HL-60 (cell line): Measurements from ENCODE around the gene THBS4.

ENCODE experiments used
- DNase-seq, 2 experiments: peaks; one replicate each; pipeline ENCODE4 v3.0.0-alpha.2; 2010 to 2020; ENCODE audit warnings: low read depth in 1 of 2, low spot score in 1 of 2
- H3K27ac ChIP-seq: fragments of 250-450 bp; sonication (Bioruptor Pico); replicated peaks from 2 replicates; pipeline ENCODE4 v1.5.1; 2020; ENCODE audit warnings: mild to moderate bottlenecking, moderate library complexity
- H3K27me3 ChIP-seq: fragments of 250-450 bp; sonication (Bioruptor Pico); 2 replicates; pipeline ENCODE4 v1.5.1; 2021; ENCODE audit warnings: mild to moderate bottlenecking, moderate library complexity; ENCODE audit not compliant: insufficient read depth, poor library complexity, severe bottlenecking
- H3K4me3 ChIP-seq: replicated peaks from 2 replicates; pipeline ENCODE4 v1.5.1; 2011; ENCODE audit warnings: mild to moderate bottlenecking, control low read depth, low read length; ENCODE audit not compliant: insufficient read depth
- GABPA ChIP-seq: IDR thresholded peaks from 2 replicates; pipeline ENCODE4 v1.6.1; 2012; ENCODE audit warnings: low read depth
- POLR2AphosphoS5 ChIP-seq: IDR thresholded peaks from 2 replicates; pipeline ENCODE4 v1.6.1; 2012; ENCODE audit warnings: low read depth
- SPI1 ChIP-seq: IDR thresholded peaks from 2 replicates; pipeline ENCODE4 v1.6.1; 2012; ENCODE audit warnings: low read depth, mild to moderate bottlenecking, borderline replicate concordance
- TF ChIP-seq, protein P1 (sequence below): IDR thresholded peaks from 2 replicates; pipeline ENCODE4 v1.6.1; 2012; ENCODE audit warnings: low read depth; ENCODE audit not compliant: insufficient replicate concordance
- TF ChIP-seq, protein P2 (sequence below): IDR thresholded peaks from one replicate; pipeline ENCODE4 v1.5.1; 2011; ENCODE audit warnings: low read length, control low read depth, inconsistent platforms; ENCODE audit not compliant: insufficient read depth

THBS4 gene

GRCh38 chr5:80041527-80041926 is 6.4 kb downstream of the THBS4 start:
- no peaks in the 10 kb centered on the region for H3K27me3 ChIP-seq
- H3K27ac ChIP-seq, result no peak overlapping the region
- no peak for DNase-seq
- H3K4me3 ChIP-seq, result no peak overlapping the region
- no peak for TF ChIP-seq POLR2AphosphoS5
- TF ChIP-seq SPI1, result no peak
- TF ChIP-seq, protein P1, sequence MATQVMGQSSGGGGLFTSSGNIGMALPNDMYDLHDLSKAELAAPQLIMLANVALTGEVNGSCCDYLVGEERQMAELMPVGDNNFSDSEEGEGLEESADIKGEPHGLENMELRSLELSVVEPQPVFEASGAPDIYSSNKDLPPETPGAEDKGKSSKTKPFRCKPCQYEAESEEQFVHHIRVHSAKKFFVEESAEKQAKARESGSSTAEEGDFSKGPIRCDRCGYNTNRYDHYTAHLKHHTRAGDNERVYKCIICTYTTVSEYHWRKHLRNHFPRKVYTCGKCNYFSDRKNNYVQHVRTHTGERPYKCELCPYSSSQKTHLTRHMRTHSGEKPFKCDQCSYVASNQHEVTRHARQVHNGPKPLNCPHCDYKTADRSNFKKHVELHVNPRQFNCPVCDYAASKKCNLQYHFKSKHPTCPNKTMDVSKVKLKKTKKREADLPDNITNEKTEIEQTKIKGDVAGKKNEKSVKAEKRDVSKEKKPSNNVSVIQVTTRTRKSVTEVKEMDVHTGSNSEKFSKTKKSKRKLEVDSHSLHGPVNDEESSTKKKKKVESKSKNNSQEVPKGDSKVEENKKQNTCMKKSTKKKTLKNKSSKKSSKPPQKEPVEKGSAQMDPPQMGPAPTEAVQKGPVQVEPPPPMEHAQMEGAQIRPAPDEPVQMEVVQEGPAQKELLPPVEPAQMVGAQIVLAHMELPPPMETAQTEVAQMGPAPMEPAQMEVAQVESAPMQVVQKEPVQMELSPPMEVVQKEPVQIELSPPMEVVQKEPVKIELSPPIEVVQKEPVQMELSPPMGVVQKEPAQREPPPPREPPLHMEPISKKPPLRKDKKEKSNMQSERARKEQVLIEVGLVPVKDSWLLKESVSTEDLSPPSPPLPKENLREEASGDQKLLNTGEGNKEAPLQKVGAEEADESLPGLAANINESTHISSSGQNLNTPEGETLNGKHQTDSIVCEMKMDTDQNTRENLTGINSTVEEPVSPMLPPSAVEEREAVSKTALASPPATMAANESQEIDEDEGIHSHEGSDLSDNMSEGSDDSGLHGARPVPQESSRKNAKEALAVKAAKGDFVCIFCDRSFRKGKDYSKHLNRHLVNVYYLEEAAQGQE, result no peak
- no peak for TF ChIP-seq GABPA
- TF ChIP-seq, protein P2, sequence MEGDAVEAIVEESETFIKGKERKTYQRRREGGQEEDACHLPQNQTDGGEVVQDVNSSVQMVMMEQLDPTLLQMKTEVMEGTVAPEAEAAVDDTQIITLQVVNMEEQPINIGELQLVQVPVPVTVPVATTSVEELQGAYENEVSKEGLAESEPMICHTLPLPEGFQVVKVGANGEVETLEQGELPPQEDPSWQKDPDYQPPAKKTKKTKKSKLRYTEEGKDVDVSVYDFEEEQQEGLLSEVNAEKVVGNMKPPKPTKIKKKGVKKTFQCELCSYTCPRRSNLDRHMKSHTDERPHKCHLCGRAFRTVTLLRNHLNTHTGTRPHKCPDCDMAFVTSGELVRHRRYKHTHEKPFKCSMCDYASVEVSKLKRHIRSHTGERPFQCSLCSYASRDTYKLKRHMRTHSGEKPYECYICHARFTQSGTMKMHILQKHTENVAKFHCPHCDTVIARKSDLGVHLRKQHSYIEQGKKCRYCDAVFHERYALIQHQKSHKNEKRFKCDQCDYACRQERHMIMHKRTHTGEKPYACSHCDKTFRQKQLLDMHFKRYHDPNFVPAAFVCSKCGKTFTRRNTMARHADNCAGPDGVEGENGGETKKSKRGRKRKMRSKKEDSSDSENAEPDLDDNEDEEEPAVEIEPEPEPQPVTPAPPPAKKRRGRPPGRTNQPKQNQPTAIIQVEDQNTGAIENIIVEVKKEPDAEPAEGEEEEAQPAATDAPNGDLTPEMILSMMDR, result no peak

GRCh38 chr5:80042330-80042729 is 7.2 kb downstream of the THBS4 start:
- TF ChIP-seq SPI1 (no peak), POLR2AphosphoS5 (no peak), GABPA (no peak)
- Histone ChIP-seq H3K27me3 (no peaks in the 10 kb centered on the region), H3K27ac (no peak overlapping the region), H3K4me3 (no peak overlapping the region)
- no peak for DNase-seq

GRCh38 chr5:80043187-80043586 is 8.0 kb downstream of the THBS4 start:
- H3K27me3 ChIP-seq, result no peaks in the 10 kb centered on the region
- no peak overlapping the region for H3K4me3 ChIP-seq
- TF ChIP-seq, protein P2, result no peak
- TF ChIP-seq, protein P1, result no peak
- no peak for TF ChIP-seq SPI1
- TF ChIP-seq POLR2AphosphoS5, result no peak
- TF ChIP-seq GABPA, result no peak
- no peak for DNase-seq
- no peak overlapping the region for H3K27ac ChIP-seq

DNA sequence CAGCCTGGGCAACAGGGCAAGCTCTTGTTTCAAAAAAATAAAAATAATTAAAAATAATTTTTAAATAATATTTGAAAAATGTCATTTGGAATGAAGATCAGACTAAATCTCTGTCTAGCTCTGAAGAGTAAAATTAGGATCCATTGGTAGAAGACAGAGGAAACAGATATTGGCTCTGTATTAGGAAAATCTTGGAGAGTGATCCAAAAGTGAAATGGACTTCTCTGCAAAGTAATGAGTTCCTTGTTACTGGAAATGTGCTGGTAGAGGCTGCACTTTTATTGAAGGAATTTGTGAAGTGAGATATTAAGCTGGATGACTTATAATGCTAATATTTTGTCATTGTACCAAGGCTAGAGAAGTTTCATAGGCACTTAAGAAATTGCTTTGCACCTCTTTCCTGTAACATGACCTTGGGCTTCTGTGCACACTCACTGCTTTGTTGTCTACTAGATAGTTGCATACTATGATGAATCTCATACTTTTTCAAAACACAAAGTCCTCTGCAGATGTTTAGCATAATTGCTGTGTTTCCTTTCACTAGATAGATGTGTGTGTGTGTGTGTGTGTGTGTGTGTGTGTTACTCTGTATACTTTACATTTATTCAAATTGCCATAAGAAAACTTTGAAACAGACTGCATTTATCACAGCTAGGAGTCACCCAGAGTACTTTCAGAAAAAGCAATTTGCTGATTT is 13.1 kb downstream of the THBS4 start:
- Histone ChIP-seq H3K4me3 (no peak overlapping the region), H3K27me3 (no peaks in the 10 kb centered on the region), H3K27ac (no peak overlapping the region)
- TF ChIP-seq GABPA (no peak), SPI1 (no peak), POLR2AphosphoS5 (no peak)
- TF ChIP-seq, protein P1, result no peak
- TF ChIP-seq, protein P2, result no peak
- DNase-seq, result no peak
